C4-2B (cell line): ENCODE measurements around the gene KHDC4.

Experiments used
- CTCF ChIP-seq: fragments of 450-650 bp; conservative IDR thresholded peaks from 2 replicates; pipeline ENCODE4 v1.5.1; 2017; ENCODE audit warnings: mild to moderate bottlenecking
- ZFX ChIP-seq: fragments of 450-650 bp; IDR thresholded peaks from 2 replicates; pipeline ENCODE4 v1.6.1; 2017

GRCh38 chr1:155867766-155868165 is 66.4 kb downstream of the KHDC4 start:
- TF ChIP-seq CTCF, result no peak
- TF ChIP-seq ZFX, result no peak
